D341Med (cell line): ENCODE measurements around the gene LRRIQ1.

Experiments used
- DNase-seq: peaks from one replicate; pipeline ENCODE4 v3.0.0; 2012; ENCODE audit warnings: low spot score

LRRIQ1 gene

GRCh38 chr12:85057370-85057963, 21.3 kb downstream of the LRRIQ1 start:
- peak; percentile 36 for DNase-seq

GRCh38 chr12:85058339-85058738, 22.2 kb downstream of the LRRIQ1 start:
- DNase-seq: no peak

GRCh38 chr12:85059594-85059993, 23.4 kb downstream of the LRRIQ1 start:
- DNase-seq: no peak

GRCh38 chr12:85060916-85061315, 24.8 kb downstream of the LRRIQ1 start:
- DNase-seq: no peak

- DNase-seq: no peak
These were observed 29.8 kb downstream of the LRRIQ1 start for GRCh38 chr12:85065837-85066482.

GRCh38 chr12:85072826-85073225, 36.7 kb downstream of the LRRIQ1 start:
- no peak for DNase-seq

GRCh38 chr12:85076688-85077430, 40.7 kb downstream of the LRRIQ1 start:
- DNase-seq: peak; percentile 51

- no peak for DNase-seq
These were observed 48.9 kb downstream of the LRRIQ1 start for GRCh38 chr12:85085066-85085465.

GRCh38 chr12:85089792-85090191, 53.6 kb downstream of the LRRIQ1 start:
- no peak for DNase-seq

GRCh38 chr12:85092814-85093370, 56.7 kb downstream of the LRRIQ1 start:
- no peak for DNase-seq

GRCh38 chr12:85095501-85095900, 59.4 kb downstream of the LRRIQ1 start:
- no peak for DNase-seq

- no peak for DNase-seq
These were observed 94.5 kb downstream of the LRRIQ1 start for GRCh38 chr12:85130646-85131045.

GRCh38 chr12:85138833-85139232, 102.7 kb downstream of the LRRIQ1 start:
- no peak for DNase-seq

- no peak for DNase-seq
These were observed 111.2 kb downstream of the LRRIQ1 start for GRCh38 chr12:85147331-85147730.

- no peak for DNase-seq
These were observed 116.2 kb downstream of the LRRIQ1 start for GRCh38 chr12:85152311-85152729.

- no peak for DNase-seq
These were observed 119.6 kb downstream of the LRRIQ1 start for GRCh38 chr12:85155791-85156190.

GRCh38 chr12:85156569-85156968, 120.4 kb downstream of the LRRIQ1 start:
- DNase-seq: no peak

- no peak for DNase-seq
These were observed 121.0 kb downstream of the LRRIQ1 start for GRCh38 chr12:85157035-85157603.

- no peak for DNase-seq
These were observed 127.7 kb downstream of the LRRIQ1 start for GRCh38 chr12:85163752-85164321.

GRCh38 chr12:85179680-85180270, 143.6 kb downstream of the LRRIQ1 start:
- no peak for DNase-seq

- no peak for DNase-seq
These were observed 146.5 kb downstream of the LRRIQ1 start for GRCh38 chr12:85182699-85183098.

GRCh38 chr12:85183855-85184254, 147.7 kb downstream of the LRRIQ1 start:
- no peak for DNase-seq
